Naive thymus-derived CD4-positive, alpha-beta T cell (primary cell): ENCODE results near the gene CAMK4. TPM values are rescaled to one million over a fixed set of nuclear protein-coding genes. Genes with fewer than 3 reads are reported as not detected.

ENCODE experiments used
- ATAC-seq: fragments of 150-1000 bp; cut with Tn5 transposase; 2 replicates; pipeline ENCODE4 v1.10.0; 2021; ENCODE audit warnings: mild to moderate bottlenecking, moderate library complexity
- CTCF ChIA-PET: fragments of 350-600 bp; sonication (Branson Sonifier 250); formaldehyde crosslinking; loops from one replicate; lab custom pipeline; 2021; ENCODE audit warnings: antibody characterized with exemption; lab: Charles Lee
- POLR2A ChIA-PET: fragments of 350-600 bp; sonication (Branson Sonifier 250); formaldehyde crosslinking; loops from one replicate; lab custom pipeline; 2021; ENCODE audit warnings: antibody characterized with exemption, inconsistent platforms; lab: Charles Lee
- DNase-seq, 9 donors: peaks; one replicate each; pipeline versions ENCODE4 v3.0.0 to v3.0.0-alpha.2; 2020 to 2022; ENCODE audit warnings: mixed read lengths in 1 of 9
- H3K27ac ChIP-seq: one replicate; pipeline ENCODE4 v1.7.0; 2013; ENCODE audit warnings: mild to moderate bottlenecking, low read depth, low read length, moderate library complexity
- H3K27me3 ChIP-seq, 2 donors: one replicate each; pipeline ENCODE4 v1.7.0; 2013; ENCODE audit warnings: low read length in 2 of 2, mild to moderate bottlenecking in 2 of 2, moderate library complexity in 2 of 2; ENCODE audit not compliant: control insufficient read depth in 2 of 2, insufficient read depth in 2 of 2
- H3K36me3 ChIP-seq, 3 experiments: 1 replicate in 2 of 3; 2 replicates in 1 of 3; pipeline ENCODE4 v1.7.0; 2013; ENCODE audit warnings: low read length in 3 of 3, mild to moderate bottlenecking in 3 of 3, moderate library complexity in 1 of 3; ENCODE audit not compliant: insufficient read depth in 3 of 3, control insufficient read depth in 2 of 3
- H3K4me1 ChIP-seq, 2 donors: one replicate each; pipeline ENCODE4 v1.7.0; 2013; ENCODE audit warnings: low read length in 2 of 2, mild to moderate bottlenecking in 2 of 2, moderate library complexity in 1 of 2; ENCODE audit not compliant: control insufficient read depth in 2 of 2, insufficient read depth in 2 of 2
- H3K4me3 ChIP-seq: 2 replicates; pipeline ENCODE4 v1.7.0; 2013; ENCODE audit warnings: mild to moderate bottlenecking, low read length
- H3K9me3 ChIP-seq, 3 experiments: 1 replicate in 2 of 3; 2 replicates in 1 of 3; pipeline ENCODE4 v1.7.0; 2013; ENCODE audit warnings: low read length in 3 of 3; ENCODE audit not compliant: control insufficient read depth in 2 of 3
- H3K27ac Mint-ChIP-seq, 9 donors: one replicate each; pipeline ENCODE4 v1.8.0; 2020 to 2022; ENCODE audit warnings: mixed read lengths in 9 of 9, mild to moderate bottlenecking in 8 of 9, moderate library complexity in 5 of 9, inconsistent platforms in 2 of 9
- H3K27me3 Mint-ChIP-seq, 5 donors: one replicate each; pipeline ENCODE4 v1.8.0; 2021 to 2022; ENCODE audit warnings: mixed read lengths in 5 of 5, mild to moderate bottlenecking in 1 of 5
- H3K36me3 Mint-ChIP-seq, 5 donors: one replicate each; pipeline ENCODE4 v1.8.0; 2020 to 2022; ENCODE audit warnings: mixed read lengths in 5 of 5, mild to moderate bottlenecking in 3 of 5, inconsistent platforms in 1 of 5
- H3K4me1 Mint-ChIP-seq, 7 donors: one replicate each; pipeline ENCODE4 v1.8.0; 2020 to 2022; ENCODE audit warnings: mixed read lengths in 7 of 7, mild to moderate bottlenecking in 3 of 7, inconsistent platforms in 1 of 7
- H3K4me3 Mint-ChIP-seq, 10 donors: one replicate each; pipeline ENCODE4 v1.8.0; 2020 to 2022; ENCODE audit warnings: mild to moderate bottlenecking in 10 of 10, mixed read lengths in 10 of 10, moderate library complexity in 6 of 10, inconsistent platforms in 2 of 10
- H3K9me3 Mint-ChIP-seq, 11 donors: one replicate each; pipeline ENCODE4 v1.8.0; 2020 to 2022; ENCODE audit warnings: mixed read lengths in 11 of 11, mild to moderate bottlenecking in 4 of 11, inconsistent platforms in 1 of 11, moderate library complexity in 1 of 11
- intact Hi-C, 2 donors: fragments of 100-400 bp; cut with micrococcal nuclease; formaldehyde crosslinking; loops; one replicate each; pipeline ENCODE4 v1.15.1; 2023
- polyA plus RNA-seq, 2 donors: library from polyadenylated mRNA; unstranded; fragments of 300-500 nt; fragmentation: Illumina TruSeq; gene quantifications; one replicate each; pipeline ENCODE4 v1.2.3, GENCODE V29; 2021
- total RNA-seq, 6 experiments: library from RNA in 5 of 6; stranded (reverse) in 5 of 6; gene quantifications; 1 replicate in 5 of 6; 2 replicates in 1 of 6; pipeline ENCODE4 v1.2.3 and lab custom pipeline; 2021 to 2026

Gene CAMK4
- total and polyA plus RNA-seq, 7 experiments from 2014 or later, result 118 to 366 (median 200) TPM

GRCh38 chr5:111320953-111321352 lies 96.8 kb downstream of the CAMK4 start:
- DNase-seq (peak in 1 of 9 donors; percentile 15), ATAC-seq (no peak)
- Histone ChIP-seq H3K36me3 (no peaks in the 10 kb centered on the region), H3K27me3 (no peaks in the 10 kb centered on the region), H3K9me3 (no peaks in the 10 kb centered on the region), H3K27ac (no peak overlapping the region), H3K4me3 (no peak overlapping the region), H3K4me1 (peaks cover 8 to 10% of the 10 kb centered on the region in 2 donors)
- H3K36me3 Mint-ChIP-seq, result peaks cover 9 to 59% (median 55%) of the 10 kb centered on the region in 5 donors
- intact Hi-C loops, result loop anchor here in 1 of 2 donors (1.0 kb wide), 1 partner anchor 9 kb away; no protein-coding TSS in a partner anchor
- POLR2A ChIA-PET, result no interaction called here
- peak overlapping the region in 8 of 9 donors; percentile 16 to 84 (median 66) for H3K27ac Mint-ChIP-seq
- peak overlapping the region in 8 of 10 donors; percentile 6 to 54 (median 42) for H3K4me3 Mint-ChIP-seq
- CTCF ChIA-PET, result interaction anchor here (0.7 kb wide), 1 partner anchor 58 kb away, joined by 3 read pairs; no protein-coding TSS in a partner anchor
- H3K4me1 Mint-ChIP-seq, result peaks cover 20 to 74% (median 60%) of the 10 kb centered on the region in 7 donors
- H3K27me3 Mint-ChIP-seq, result no peaks in the 10 kb centered on the region
- peaks cover 5 to 36% (median 21%) of the 10 kb centered on the region in 11 donors for H3K9me3 Mint-ChIP-seq

- H3K27me3 Mint-ChIP-seq, result no peaks in the 10 kb centered on the region
- H3K27ac Mint-ChIP-seq, result peak overlapping the region in 7 of 9 donors; percentile 26 to 84 (median 70)
- H3K4me1 Mint-ChIP-seq, result peaks cover 20 to 70% (median 56%) of the 10 kb centered on the region in 7 donors
These were observed 97.2 kb downstream of the CAMK4 start for GRCh38 chr5:111321376-111321775.

GRCh38 chr5:111326551-111326950 lies 102.4 kb downstream of the CAMK4 start:
- Histone ChIP-seq H3K27ac (no peak overlapping the region), H3K36me3 (no peaks in the 10 kb centered on the region), H3K4me1 (no peaks in the 10 kb centered on the region), H3K27me3 (no peaks in the 10 kb centered on the region), H3K4me3 (no peak overlapping the region), H3K9me3 (peaks cover 0 to 8% (median 0%) of the 10 kb centered on the region in 3 experiments)
- H3K9me3 Mint-ChIP-seq, result peaks cover 10 to 63% (median 28%) of the 10 kb centered on the region in 11 donors
- H3K4me1 Mint-ChIP-seq, result peaks cover 6 to 35% (median 22%) of the 10 kb centered on the region in 7 donors
- ChIA-PET CTCF (no interaction called here), POLR2A (no interaction called here)
- no peak overlapping the region for H3K4me3 Mint-ChIP-seq
- H3K27me3 Mint-ChIP-seq, result no peaks in the 10 kb centered on the region
- no peak for ATAC-seq
- no peak for DNase-seq
- intact Hi-C loops, result no loop called here
- H3K27ac Mint-ChIP-seq, result no peak overlapping the region
- H3K36me3 Mint-ChIP-seq, result peaks cover 4 to 62% (median 47%) of the 10 kb centered on the region in 5 donors

More at GRCh38 chr5:111321376-111321775, 97.2 kb downstream of the CAMK4 start:
- ATAC-seq, result no peak
- CTCF ChIA-PET, result interaction anchor here (0.6 to 0.7 kb wide), 2 partner anchors 25 to 57 kb away, joined by 3 read pairs; no protein-coding TSS in a partner anchor
- Histone ChIP-seq H3K36me3 (no peaks in the 10 kb centered on the region), H3K4me1 (peaks cover 7 to 8% of the 10 kb centered on the region in 2 donors), H3K9me3 (no peaks in the 10 kb centered on the region), H3K27ac (no peak overlapping the region), H3K27me3 (no peaks in the 10 kb centered on the region), H3K4me3 (no peak overlapping the region)
- POLR2A ChIA-PET, result interaction anchor here (0.6 kb wide), 1 partner anchor 30 kb away, joined by 4 read pairs; no protein-coding TSS in a partner anchor
- peak overlapping the region in 2 of 10 donors; percentile 51 to 52 for H3K4me3 Mint-ChIP-seq
- DNase-seq, result no peak
- H3K9me3 Mint-ChIP-seq, result peaks cover 5 to 38% (median 21%) of the 10 kb centered on the region in 11 donors
- H3K36me3 Mint-ChIP-seq, result peaks cover 9 to 60% (median 54%) of the 10 kb centered on the region in 5 donors
- intact Hi-C loops, result loop anchor here in 1 of 2 donors (1.0 kb wide), 1 partner anchor 9 kb away; no protein-coding TSS in a partner anchor

GRCh38 chr5:111337133-111337532 lies 112.9 kb downstream of the CAMK4 start:
- no peak overlapping the region for H3K4me3 ChIP-seq
- no peaks in the 10 kb centered on the region for H3K9me3 ChIP-seq
- peaks cover 0 to 10% (median 0%) of the 10 kb centered on the region in 5 donors for H3K36me3 Mint-ChIP-seq
- DNase-seq (peak in 1 of 9 donors; percentile 10), ATAC-seq (no peak)
- peaks cover 35 to 96% (median 92%) of the 10 kb centered on the region in 7 donors for H3K4me1 Mint-ChIP-seq
- intact Hi-C loops, result loop anchor here in 1 of 2 donors (2.0 kb wide), 2 partner anchors 14 to 20 kb away; no protein-coding TSS in a partner anchor
- H3K27ac ChIP-seq, result no peak overlapping the region
- H3K4me3 Mint-ChIP-seq, result peak overlapping the region in 8 of 10 donors; percentile 8 to 70 (median 47)
- no peaks in the 10 kb centered on the region for H3K36me3 ChIP-seq
- POLR2A ChIA-PET, result interaction anchor here (0.7 kb wide), 1 partner anchor 101 kb away, joined by 3 read pairs; no protein-coding TSS in a partner anchor
- peak overlapping the region in 6 of 9 donors; percentile 18 to 72 (median 65) for H3K27ac Mint-ChIP-seq
- H3K27me3 ChIP-seq, result no peaks in the 10 kb centered on the region
- H3K27me3 Mint-ChIP-seq, result no peaks in the 10 kb centered on the region
- CTCF ChIA-PET, result no interaction called here
- peaks cover 0 to 3% (median 0%) of the 10 kb centered on the region in 11 donors for H3K9me3 Mint-ChIP-seq
- peaks cover 10 to 26% of the 10 kb centered on the region in 2 donors for H3K4me1 ChIP-seq

- POLR2A ChIA-PET, result no interaction called here
- no peak overlapping the region for H3K4me3 ChIP-seq
- H3K36me3 Mint-ChIP-seq, result peaks cover 0 to 7% (median 0%) of the 10 kb centered on the region in 5 donors
- H3K27ac Mint-ChIP-seq, result peak overlapping the region in 6 of 9 donors; percentile 18 to 72 (median 58)
- H3K27ac ChIP-seq, result no peak overlapping the region
- DNase-seq, result no peak
- no peaks in the 10 kb centered on the region for H3K36me3 ChIP-seq
- peaks cover 35 to 97% (median 89%) of the 10 kb centered on the region in 7 donors for H3K4me1 Mint-ChIP-seq
- no peaks in the 10 kb centered on the region for H3K9me3 ChIP-seq
- peaks cover 10 to 23% of the 10 kb centered on the region in 2 donors for H3K4me1 ChIP-seq
- H3K27me3 ChIP-seq, result no peaks in the 10 kb centered on the region
- CTCF ChIA-PET, result no interaction called here
- H3K4me3 Mint-ChIP-seq, result peak overlapping the region in 8 of 10 donors; percentile 0 to 70 (median 42)
- intact Hi-C loops, result loop anchor here in 1 of 2 donors (2.0 kb wide), 2 partner anchors 13 to 21 kb away; no protein-coding TSS in a partner anchor
- H3K9me3 Mint-ChIP-seq, result no peaks in the 10 kb centered on the region
- no peaks in the 10 kb centered on the region for H3K27me3 Mint-ChIP-seq
- ATAC-seq, result no peak
These were observed 113.5 kb downstream of the CAMK4 start for GRCh38 chr5:111337688-111338087.

- H3K4me3 Mint-ChIP-seq, result peak overlapping the region in 2 of 10 donors; percentile 29 to 35
- ATAC-seq (no peak), DNase-seq (no peak)
- no peak overlapping the region for H3K27ac ChIP-seq
- H3K9me3 Mint-ChIP-seq, result no peaks in the 10 kb centered on the region
- H3K9me3 ChIP-seq, result no peaks in the 10 kb centered on the region
- intact Hi-C loops, result no loop called here
- H3K4me1 ChIP-seq, result peaks cover 4 to 12% of the 10 kb centered on the region in 2 donors
- H3K4me3 ChIP-seq, result no peak overlapping the region
- peak overlapping the region in 6 of 9 donors; percentile 17 to 75 (median 44) for H3K27ac Mint-ChIP-seq
- peaks cover 12 to 57% (median 40%) of the 10 kb centered on the region in 5 donors for H3K36me3 Mint-ChIP-seq
- H3K27me3 ChIP-seq, result no peaks in the 10 kb centered on the region
- POLR2A ChIA-PET, result no interaction called here
- H3K36me3 ChIP-seq, result peaks cover 0 to 35% (median 4%) of the 10 kb centered on the region in 3 experiments
- peaks cover 9 to 91% (median 65%) of the 10 kb centered on the region in 7 donors for H3K4me1 Mint-ChIP-seq
- H3K27me3 Mint-ChIP-seq, result no peaks in the 10 kb centered on the region
- CTCF ChIA-PET, result interaction anchor here (0.6 to 0.7 kb wide), 2 partner anchors 24 to 204 kb away, joined by 3 read pairs; no protein-coding TSS in a partner anchor
These were observed 121.5 kb downstream of the CAMK4 start for GRCh38 chr5:111345731-111346130.
